ENCODE data around the gene MMP20.
"Not testable (repeated sequence)": the region's sequence is repeated elsewhere in the genome, so short reads cannot be mapped to it uniquely, and the experiment has no call there.

The MMP20 gene

DNA sequence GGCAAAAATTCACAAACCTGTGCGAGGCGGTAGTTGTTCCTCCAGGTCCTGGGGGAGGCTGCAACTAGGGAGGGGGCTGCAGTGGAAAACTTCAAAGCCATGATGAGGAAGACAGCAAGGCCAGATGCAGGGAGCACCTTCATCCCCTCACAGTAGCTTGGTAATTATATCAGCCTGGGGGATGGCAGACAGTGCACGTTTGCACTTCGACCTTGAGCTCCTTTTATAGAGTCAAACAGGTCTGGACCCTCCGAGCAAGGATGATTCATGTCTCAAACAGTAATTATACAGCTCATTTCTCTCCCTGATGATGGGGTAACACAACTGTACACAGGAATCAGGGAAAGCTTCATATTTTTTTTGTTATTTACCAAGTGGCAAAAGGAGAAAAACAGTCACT lies at the start of gene MMP20:
Gene MMP20, minus strand, starts transcription at position 156 of the 400 bp plus-strand sequence. Its CDS starts 13 bp downstream, at position 143.
- DNase-seq, result no peak

GRCh38 chr11:102669664-102670063 lies 44.5 kb upstream of the MMP20 start:
- no peak for DNase-seq

GRCh38 chr11:102666331-102666957 lies 41.3 kb upstream of the MMP20 start:
- DNase-seq, result peak; percentile 74

DNA sequence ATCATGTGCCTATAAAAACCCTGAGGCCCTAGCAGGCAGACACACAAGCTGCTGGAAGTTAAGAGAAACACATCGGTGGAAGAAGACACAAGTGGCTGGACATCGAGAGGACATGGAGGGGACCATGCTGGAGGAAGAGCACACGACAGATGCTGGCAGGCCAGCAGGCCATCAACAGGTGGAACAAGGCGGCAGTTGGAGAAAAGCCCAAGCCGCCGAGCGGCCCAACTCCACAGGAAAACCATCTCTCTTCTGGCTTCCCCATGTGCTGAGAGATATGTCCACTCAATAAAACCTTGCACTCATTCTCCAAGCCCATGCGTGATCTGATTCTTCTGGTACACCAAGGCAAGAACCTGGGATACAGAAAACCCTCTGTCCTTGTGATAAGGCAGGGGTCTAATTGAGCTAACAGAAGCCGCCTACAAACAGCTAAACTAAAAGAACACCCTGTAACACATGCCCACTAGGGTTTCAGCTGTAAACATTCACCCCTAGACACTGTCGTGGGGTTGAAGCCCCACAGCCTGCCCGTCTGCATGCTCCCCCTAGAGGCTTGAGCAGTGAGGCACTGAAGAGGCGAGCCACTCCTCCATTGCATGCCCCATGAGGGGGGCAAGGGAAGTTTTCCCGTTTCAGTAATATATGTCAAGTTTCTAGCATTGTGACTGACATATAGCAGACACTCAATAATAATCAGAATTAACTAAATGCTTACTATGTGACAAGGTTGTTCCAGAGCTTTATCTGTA lies 39.0 kb upstream of the MMP20 start:
- peak; percentile 47 for DNase-seq

GRCh38 chr11:102662607-102663006 lies 37.5 kb upstream of the MMP20 start:
- DNase-seq, result no peak

DNA sequence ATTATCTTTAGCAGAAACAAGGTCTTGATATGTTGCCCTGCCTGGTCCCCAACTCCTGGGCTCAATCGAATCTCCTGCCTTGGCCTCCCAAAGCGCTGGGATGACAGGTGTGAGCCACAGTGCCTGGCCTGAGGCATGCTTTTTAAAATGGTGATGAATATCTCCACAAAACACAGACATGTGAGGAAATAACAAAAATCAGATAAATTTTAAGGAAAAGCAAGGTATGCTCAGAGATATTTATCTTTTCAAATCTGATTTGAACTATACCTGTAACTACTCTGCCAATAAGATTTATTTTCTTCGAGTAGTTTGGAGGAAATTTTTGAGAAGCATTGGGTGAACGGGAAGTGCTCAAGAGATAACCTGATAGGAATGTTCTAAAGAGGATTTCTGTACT lies 35.9 kb upstream of the MMP20 start:
- DNase-seq, result no peak

GRCh38 chr11:102656528-102656927 lies 31.4 kb upstream of the MMP20 start:
- no peak for DNase-seq

GRCh38 chr11:102655547-102655946 lies 30.4 kb upstream of the MMP20 start:
- DNase-seq, result no peak

DNA sequence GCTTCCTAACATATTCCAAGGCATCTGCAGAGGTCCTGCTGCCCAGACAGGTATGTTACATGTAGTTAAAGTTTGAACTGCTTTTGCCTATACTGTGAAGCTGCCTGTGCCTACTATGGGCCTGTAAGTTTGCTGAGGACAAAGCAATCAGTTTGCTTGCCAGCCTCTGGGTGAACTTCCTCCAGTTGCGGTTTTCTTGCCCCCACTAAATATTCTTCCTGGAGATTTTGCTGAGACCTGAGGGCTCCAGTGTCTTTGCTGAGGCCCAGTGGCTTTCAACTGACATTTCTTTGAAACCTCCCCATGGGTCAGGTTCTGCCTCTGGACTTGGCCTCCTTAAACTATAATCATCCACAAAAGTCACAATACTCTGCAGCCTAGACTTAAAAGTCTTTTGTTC lies 29.6 kb upstream of the MMP20 start:
- no peak for DNase-seq

DNA sequence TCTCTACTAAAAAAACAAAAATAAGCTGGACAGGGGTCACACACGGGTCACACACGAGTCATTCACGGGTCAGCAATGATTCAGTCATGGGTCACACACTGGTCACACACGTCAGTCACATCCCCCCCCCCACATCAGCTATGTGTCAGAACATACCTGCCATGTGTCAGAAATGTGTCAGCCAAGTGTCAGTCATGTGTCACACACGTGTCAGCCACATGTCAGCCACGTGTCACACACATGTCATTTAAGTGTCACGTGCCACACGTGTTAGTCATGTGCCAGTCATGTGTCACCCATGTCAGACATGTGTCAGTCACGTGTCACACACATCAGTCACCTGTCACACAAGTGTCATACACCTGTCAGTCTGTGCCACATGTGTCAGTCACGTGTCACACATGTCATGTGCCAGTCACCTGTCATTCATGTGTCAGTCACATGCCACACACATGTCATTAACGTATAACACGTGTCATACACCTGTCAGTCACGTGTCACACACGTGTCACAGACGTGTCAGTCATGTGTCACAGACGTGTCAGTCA lies 28.7 kb upstream of the MMP20 start:
- DNase-seq, result no peak

DNA sequence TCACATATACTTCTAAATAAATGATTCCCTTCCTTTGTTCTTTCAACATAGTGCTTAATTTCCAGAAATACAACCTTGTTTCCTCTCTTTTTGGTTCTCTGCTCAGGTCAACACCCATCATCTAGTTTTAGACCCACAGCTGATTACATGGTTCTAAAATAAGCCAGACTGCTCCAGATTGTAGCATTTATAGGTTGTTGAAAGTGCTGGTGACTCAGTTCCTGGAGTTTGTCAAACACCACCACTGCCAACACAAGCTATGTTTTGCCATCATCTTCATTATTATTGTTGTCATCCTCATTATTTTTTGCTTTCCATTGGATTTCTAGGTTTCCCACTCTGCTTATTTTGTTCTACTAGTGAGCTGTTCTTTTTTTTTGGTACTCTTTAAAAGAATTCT lies 22.3 kb upstream of the MMP20 start:
- DNase-seq, result no peak

DNA sequence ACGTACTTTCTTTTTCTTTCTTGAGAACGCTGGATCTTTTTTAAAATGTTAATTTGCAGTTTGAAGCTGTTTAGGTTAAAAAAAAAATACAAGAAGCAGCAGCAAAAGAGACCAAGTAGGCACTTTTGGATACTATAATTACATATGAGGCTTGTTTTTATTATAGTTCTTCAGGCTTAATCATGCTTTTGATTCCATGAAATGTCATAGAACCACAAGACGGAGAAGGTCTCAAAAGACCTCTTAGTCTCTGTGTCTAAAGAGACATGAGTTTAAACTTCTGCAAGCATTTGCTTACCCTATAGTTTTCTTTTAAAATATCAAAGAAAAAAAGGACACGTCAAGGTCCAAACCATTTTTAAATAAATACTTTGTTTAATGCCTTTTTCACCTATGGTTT lies 18.8 kb upstream of the MMP20 start:
- no peak for DNase-seq

DNA sequence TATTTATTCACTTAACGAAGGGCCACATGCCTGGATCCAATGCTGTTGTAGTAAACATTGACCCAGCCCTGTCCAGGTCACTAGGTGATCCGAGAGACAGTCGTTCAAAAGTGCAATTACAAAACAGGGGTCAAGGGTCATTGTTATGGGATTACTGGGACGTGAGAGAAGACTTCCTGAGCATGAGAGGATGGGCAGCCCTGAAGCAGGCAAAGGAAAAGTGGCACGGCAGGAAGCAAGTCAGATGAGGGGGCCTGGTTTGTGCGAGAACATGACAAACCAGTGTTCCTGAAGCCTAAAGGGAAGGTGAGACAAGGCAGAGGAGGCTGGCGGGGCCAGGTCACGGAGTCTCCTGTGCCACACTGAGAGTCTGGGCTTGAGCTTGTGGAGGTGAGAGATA lies 15.8 kb upstream of the MMP20 start:
- DNase-seq, result no peak

DNA sequence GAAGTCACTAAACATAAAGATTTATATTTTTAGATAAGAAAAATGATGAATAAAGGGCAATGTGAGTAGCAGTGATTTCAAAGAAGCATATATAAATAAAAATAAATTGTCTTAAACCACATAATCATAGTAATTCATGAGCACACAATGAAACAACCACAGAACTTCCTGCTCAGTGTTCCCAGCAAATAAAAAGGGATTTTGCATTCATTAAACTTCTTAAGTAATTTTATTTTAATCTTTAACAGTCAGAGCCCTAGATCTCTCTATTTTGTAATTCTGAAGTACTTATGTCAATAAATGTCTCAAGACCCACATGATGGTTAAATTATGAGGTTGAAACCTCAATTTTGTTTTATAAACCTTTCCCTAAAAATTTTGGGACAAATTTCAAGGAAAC lies 14.5 kb upstream of the MMP20 start:
- DNase-seq, result no peak

DNA sequence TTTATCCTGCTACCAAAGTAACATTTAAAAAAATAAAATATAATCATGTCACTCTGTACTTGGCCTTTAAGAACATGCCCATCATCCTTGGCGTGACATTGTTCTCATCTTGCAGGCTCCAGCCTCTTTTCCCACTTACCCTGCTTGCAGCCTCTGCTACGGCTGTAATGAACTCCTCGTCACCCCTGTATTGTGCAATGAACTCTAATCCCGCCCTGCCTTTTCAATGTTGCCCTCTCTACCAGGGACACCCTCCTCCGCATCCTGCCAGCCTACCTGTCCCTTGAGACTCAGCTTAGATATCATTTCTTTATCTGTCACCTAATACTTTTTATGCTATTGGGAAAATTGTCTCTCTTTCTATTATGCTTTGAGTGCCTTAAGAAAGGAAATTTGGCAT lies 12.6 kb upstream of the MMP20 start:
- DNase-seq, result no peak

DNA sequence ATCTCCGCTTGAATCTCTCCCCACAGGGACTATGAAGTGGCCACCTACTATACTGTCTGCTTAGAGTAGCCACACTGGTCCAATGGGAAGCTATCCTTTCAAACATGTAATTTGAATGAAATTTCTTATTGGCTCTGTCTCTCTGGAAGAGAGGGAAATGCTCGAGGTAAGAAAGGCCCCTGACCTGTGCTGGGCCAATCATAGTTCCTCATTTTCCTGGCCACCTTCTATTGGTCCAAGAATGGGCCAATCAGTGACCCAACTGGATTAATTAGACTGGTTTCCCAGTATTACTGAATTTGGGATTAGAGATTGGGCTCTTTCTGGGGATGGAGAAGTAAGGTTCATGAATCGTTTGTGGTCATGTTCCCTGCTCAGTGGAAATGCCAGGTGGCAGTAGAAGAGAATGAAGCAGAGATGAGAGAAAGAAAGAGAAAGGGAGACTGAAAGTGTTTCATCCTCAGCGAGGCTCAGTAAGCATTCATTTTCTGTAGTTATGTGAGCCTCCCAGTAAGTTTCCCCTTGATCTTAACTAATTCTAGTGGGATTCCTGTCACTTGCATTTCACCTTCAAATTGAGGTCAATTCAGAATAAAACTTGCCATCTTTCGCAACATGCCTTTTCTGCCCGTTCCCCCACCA lies 8.4 kb upstream of the MMP20 start:
- no peak for DNase-seq

GRCh38 chr11:102632026-102632425 lies 6.9 kb upstream of the MMP20 start:
- peak; percentile 55 for DNase-seq

DNA sequence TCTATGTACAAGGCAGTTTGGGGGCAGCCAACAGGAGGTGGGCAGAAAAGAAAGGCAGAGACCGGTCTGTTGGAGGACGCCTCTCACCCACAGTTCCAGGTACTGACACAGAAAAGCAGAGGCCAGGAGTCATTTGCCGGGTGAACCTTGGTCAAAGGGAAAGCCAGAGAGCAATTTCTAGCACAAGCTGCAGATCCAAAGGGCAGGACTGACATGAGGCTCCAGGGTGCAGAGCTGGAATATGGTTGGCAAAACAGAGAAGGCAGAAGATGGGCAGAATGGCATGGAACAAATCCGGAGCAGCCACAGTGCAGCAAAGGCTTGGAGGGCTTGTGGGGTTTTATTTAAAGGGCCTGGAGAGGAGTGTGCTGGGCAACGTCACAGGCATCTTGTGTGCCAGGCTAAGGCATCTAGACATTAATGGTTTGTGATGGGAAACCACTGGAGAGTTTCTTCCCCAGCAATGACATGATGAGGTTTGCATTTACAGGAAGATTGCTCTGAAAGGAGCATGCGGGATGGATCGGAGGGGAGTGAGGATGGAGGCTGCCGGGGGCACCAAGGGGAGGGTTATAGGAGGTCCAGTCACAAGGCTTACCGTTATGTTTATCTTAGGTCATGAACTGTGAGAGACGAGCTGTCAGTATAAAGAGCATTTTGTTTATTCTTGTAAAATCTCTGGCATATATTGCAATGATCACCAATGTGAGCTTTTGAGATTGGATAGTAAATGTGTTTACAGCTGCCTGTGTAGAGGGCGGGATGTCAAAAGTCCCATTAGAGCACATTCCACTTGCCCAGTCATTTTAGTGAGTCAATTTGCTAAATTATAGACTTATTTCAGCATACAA lies 5.7 kb upstream of the MMP20 start:
- DNase-seq, result no peak

DNA sequence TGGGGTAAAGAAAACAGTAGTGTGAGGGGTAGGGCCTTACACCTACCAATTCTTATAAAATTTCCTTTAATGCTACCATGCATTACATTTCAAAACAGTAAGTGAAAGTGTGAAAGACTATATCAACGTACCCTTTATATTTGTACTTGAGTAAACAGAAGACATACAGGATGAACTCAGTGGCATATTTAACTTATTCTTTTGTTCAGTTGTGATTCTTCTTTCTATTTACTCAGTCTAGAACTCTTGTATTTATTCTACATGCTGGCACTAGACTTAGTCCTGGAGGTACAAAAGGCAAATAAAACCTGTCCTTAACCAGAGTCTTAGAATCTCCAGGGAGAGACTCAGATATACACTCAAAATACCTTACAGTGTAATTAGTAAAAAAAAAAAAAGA lies 4.8 kb upstream of the MMP20 start:
- DNase-seq, result not testable (repeated sequence)

GRCh38 chr11:102626676-102627075 lies 1.5 kb upstream of the MMP20 start:
- DNase-seq, result no peak

GRCh38 chr11:102623998-102624397 lies 1.1 kb downstream of the MMP20 start:
- no peak for DNase-seq

DNA sequence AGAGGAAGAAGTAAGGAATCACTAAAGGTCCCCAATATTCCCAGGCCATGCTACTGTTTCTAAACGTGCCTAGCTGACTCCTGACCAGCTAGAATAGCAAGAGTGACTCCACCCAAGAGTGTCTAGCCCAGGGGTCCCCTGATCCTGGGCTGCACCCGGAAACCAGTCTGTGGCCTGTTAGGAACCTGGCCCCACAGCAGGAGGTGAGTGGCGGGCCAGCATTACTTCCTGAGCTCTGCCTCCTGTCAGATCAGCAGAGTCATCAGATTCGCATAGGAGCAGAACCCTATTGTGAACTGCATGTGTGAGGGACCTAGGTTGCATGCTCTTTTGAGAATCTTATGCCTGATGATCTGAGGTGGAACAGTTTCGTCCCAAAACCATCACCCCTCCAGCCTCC lies 2.0 kb downstream of the MMP20 start:
- DNase-seq, result no peak

DNA sequence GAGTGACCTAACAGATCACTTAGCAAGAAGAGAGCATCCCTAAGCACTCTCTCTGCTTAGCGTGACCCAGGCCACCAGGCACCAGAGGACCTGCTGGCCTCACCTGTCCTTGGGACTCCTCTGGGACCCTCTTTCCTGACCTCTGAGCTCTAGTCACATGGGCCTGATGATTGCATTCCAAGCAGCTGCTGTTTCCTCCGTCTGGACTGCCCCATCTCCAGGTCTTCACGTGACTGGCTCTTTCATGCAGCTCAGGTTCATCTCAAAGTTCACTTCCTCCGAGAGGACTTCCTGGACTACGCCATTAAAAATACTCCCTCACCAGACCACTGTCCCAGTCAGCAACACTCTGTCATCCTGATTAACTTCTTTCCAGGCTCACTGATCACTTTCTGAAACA lies 2.9 kb downstream of the MMP20 start:
- no peak for DNase-seq

All from hematopoietic multipotent progenitor cell treated with erythropoietin and hydrocortisone succinate and interleukin-3 and kit ligand, for 4 days (in vitro differentiated cells).